ENCODE results near the gene TNFRSF1B.

Gene TNFRSF1B

GRCh38 chr1:12166834-12167492 lies at the start of gene TNFRSF1B:
TSS of gene TNFRSF1B (plus strand) at chr1:12166991. CDS start at chr1:12167092, 101 bp downstream.
- no peak for DNase-seq

GRCh38 chr1:12121212-12122003 lies 45.4 kb upstream of the TNFRSF1B start:
- DNase-seq = no peak

GRCh38 chr1:12123172-12123571 lies 43.6 kb upstream of the TNFRSF1B start:
- no peak for DNase-seq

GRCh38 chr1:12124693-12125421 lies 41.9 kb upstream of the TNFRSF1B start:
- DNase-seq = no peak

GRCh38 chr1:12125422-12126355 lies 41.1 kb upstream of the TNFRSF1B start:
- DNase-seq = no peak

- no peak for DNase-seq
Observed at GRCh38 chr1:12126781-12127180, 40.0 kb upstream of the TNFRSF1B start.

GRCh38 chr1:12127206-12127810 lies 39.5 kb upstream of the TNFRSF1B start:
- no peak for DNase-seq

GRCh38 chr1:12128120-12128519 lies 38.7 kb upstream of the TNFRSF1B start:
- no peak for DNase-seq

- DNase-seq = no peak
Observed at GRCh38 chr1:12129624-12130023, 37.2 kb upstream of the TNFRSF1B start.

GRCh38 chr1:12130466-12131130 lies 36.2 kb upstream of the TNFRSF1B start:
- DNase-seq = no peak

GRCh38 chr1:12132078-12132477 lies 34.7 kb upstream of the TNFRSF1B start:
- no peak for DNase-seq

GRCh38 chr1:12134716-12135115 lies 32.1 kb upstream of the TNFRSF1B start:
- no peak for DNase-seq

- DNase-seq = no peak
Observed at GRCh38 chr1:12135612-12136011, 31.2 kb upstream of the TNFRSF1B start.

- DNase-seq = no peak
Observed at GRCh38 chr1:12136916-12137610, 29.7 kb upstream of the TNFRSF1B start.

GRCh38 chr1:12138196-12139168 lies 28.3 kb upstream of the TNFRSF1B start:
- no peak for DNase-seq

- DNase-seq = no peak
Observed at GRCh38 chr1:12140016-12140415, 26.8 kb upstream of the TNFRSF1B start.

- DNase-seq = no peak
Observed at GRCh38 chr1:12140515-12141162, 26.2 kb upstream of the TNFRSF1B start.

- DNase-seq = no peak
Observed at GRCh38 chr1:12141163-12141850, 25.5 kb upstream of the TNFRSF1B start.

Measured in NCI-H524 treated with DMSO at 0.1 percent for 48 hours (cell line).